Chondrocyte (in vitro differentiated cells): ENCODE data around the gene GET4. TPM values are rescaled to one million over a fixed set of nuclear protein-coding genes. Genes with fewer than 3 reads are reported as not detected.

Experiments
- DNase-seq: peaks from one replicate; pipeline ENCODE4 v3.0.0; 2021; ENCODE audit warnings: mixed read lengths, low spot score
- H3K27ac Mint-ChIP-seq: one replicate; pipeline ENCODE4 v1.8.0; 2021; ENCODE audit warnings: mild to moderate bottlenecking, moderate library complexity, mixed read lengths; ENCODE audit not compliant: unreplicated experiment
- H3K27me3 Mint-ChIP-seq: 2 replicates; pipeline ENCODE4 v1.8.0; 2021; ENCODE audit warnings: low read depth, mixed read lengths
- H3K36me3 Mint-ChIP-seq: 2 replicates; pipeline ENCODE4 v1.8.0; 2021; ENCODE audit warnings: low read depth, mixed read lengths
- H3K4me1 Mint-ChIP-seq: 2 replicates; pipeline ENCODE4 v1.8.0; 2021; ENCODE audit warnings: low read depth, mild to moderate bottlenecking, mixed read lengths
- H3K4me3 Mint-ChIP-seq: one replicate; pipeline ENCODE4 v1.8.0; 2021; ENCODE audit warnings: mild to moderate bottlenecking, moderate library complexity, mixed read lengths; ENCODE audit not compliant: unreplicated experiment
- H3K9me3 Mint-ChIP-seq: 2 replicates; pipeline ENCODE4 v1.8.0; 2021; ENCODE audit warnings: low read depth, mixed read lengths
- CTCF ChIP-seq: fragments of 200-600 bp; sonication (generic); IDR thresholded peaks from 2 replicates; pipeline ENCODE4 v1.5.0; 2021; ENCODE audit warnings: antibody characterized with exemption, mild to moderate bottlenecking, moderate library complexity
- total RNA-seq: library from RNA; stranded (reverse); gene quantifications from 3 replicates; pipeline ENCODE4 v1.2.1, GENCODE V29; 2021

Gene GET4
- total RNA-seq, 1 donor from 2014 or later = 28.0 TPM

- Mint-ChIP-seq H3K9me3 (no peaks in the 10 kb centered on the region), H3K4me1 (peaks cover 28% of the 10 kb centered on the region), H3K4me3 (no peak overlapping the region), H3K27me3 (no peaks in the 10 kb centered on the region), H3K27ac (no peak overlapping the region), H3K36me3 (no peaks in the 10 kb centered on the region)
- peak; percentile 93 for DNase-seq
- TF ChIP-seq CTCF = no peak
These were observed 49.2 kb downstream of the GET4 start for GRCh38 chr7:925601-926000.

DNA sequence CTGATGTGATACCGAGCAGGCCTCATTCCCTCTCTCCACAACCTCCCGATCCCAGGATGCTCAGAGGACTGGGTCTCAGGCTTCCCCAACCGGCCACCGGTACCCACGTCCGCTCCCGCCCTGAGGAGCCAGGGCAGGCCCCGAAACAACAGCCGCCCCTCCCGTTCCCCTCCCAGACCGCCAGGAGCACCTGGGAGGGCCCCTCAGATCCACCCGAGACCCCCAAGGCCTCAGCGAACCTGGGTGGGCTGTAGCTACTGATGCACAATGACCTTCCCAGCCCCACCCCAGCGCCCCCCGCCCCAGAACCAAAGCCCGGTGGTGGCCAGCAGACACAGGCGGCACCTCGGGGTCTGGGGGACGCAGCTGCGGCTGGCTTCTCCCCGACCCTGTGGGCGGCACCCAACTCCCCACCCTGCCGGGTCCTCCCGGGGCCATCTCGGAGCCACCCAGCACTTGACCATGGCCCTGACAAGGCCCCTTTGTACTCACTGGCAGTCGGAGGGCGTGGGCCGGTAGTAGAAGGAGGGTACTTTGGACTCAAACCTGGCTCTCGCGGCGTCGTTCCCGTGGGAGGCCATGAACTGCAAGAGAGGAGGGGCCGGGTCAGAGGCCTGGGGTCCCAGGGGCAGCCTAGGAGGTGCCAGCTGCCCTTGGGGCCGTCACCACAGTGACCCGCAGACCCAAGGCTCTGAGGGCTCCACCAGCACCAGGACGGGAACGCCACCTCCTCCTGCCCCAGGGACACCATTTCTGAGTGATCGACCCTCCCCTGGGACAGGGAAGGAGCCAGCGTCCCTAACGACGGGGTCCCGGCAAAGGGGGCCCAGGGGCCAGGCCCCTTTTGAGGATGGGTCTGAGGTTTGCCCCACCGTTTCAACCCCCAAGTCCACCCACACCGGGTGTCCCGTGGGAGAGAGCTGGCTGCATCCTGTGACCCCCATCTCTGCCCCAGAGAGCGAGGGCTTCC is 50.0 kb downstream of the GET4 start:
- H3K9me3 Mint-ChIP-seq = no peaks in the 10 kb centered on the region
- no peaks in the 10 kb centered on the region for H3K27me3 Mint-ChIP-seq
- peaks cover 28% of the 10 kb centered on the region for H3K4me1 Mint-ChIP-seq
- no peak overlapping the region for H3K27ac Mint-ChIP-seq
- peak; percentile 85 for DNase-seq
- no peak for TF ChIP-seq CTCF
- H3K36me3 Mint-ChIP-seq = no peaks in the 10 kb centered on the region
- no peak overlapping the region for H3K4me3 Mint-ChIP-seq

DNA sequence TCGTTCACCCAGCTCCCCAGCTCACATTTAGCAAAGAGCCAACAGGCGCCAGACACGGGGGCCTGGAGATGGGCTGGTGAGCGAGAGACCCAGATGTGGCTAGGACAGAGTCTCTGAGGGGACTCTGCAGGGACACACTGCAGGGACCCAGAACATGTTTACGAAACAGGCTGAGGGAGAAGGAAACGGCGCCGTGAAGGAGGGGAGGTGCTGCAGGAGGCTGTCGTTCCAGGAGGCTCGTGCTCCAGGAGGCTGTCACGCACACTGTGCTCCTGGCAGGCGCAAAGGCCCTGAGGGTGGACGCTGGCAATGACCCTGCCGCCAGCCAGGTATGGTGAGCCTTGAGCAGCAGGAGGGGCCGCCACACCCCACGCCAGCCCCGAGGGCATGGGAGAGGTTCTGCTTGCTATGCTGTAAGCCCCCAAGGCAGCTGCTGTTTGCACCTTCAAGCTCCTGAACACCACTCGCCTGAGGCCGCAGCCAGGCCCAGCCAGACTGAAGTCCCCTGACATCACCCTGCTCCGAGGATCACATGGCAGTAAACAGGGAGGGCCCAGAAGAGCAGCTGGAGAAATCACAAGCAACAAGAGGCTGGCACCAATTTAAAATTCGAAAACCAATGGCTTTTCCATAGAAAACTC is 50.8 kb downstream of the GET4 start:
- peaks cover 28% of the 10 kb centered on the region for H3K4me1 Mint-ChIP-seq
- no peak overlapping the region for H3K4me3 Mint-ChIP-seq
- no peaks in the 10 kb centered on the region for H3K36me3 Mint-ChIP-seq
- DNase-seq = peak; percentile 80
- H3K27me3 Mint-ChIP-seq = peaks cover under 1% of the 10 kb centered on the region
- H3K27ac Mint-ChIP-seq = no peak overlapping the region
- TF ChIP-seq CTCF = no peak
- no peaks in the 10 kb centered on the region for H3K9me3 Mint-ChIP-seq

DNA sequence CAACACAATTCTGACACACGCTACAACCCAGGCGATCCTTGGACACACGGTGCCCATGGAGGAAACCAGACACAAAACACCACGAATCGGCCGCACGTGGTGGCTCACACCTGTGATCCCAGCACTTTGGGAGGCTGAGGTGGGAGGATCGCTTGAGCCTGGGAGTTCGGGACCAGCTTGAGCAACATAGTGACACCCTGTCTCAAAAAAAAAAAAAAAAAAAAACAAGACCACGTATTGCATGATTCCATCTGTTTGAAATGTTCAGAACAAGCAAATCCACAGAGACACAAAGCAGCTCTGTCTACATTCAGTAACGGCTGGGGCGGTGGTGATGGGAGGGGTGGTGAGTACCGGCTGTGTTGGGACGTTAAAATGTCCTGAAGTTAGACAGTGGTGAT is 53.0 kb downstream of the GET4 start:
- peak; percentile 73 for DNase-seq
- no peak for TF ChIP-seq CTCF
- Mint-ChIP-seq H3K4me3 (no peak overlapping the region), H3K36me3 (no peaks in the 10 kb centered on the region), H3K9me3 (no peaks in the 10 kb centered on the region), H3K27me3 (peaks cover 1% of the 10 kb centered on the region), H3K4me1 (peaks cover 20% of the 10 kb centered on the region), H3K27ac (peak overlapping the region; percentile 89)

- peaks cover 1% of the 10 kb centered on the region for H3K27me3 Mint-ChIP-seq
These were observed 54.8 kb downstream of the GET4 start for GRCh38 chr7:930975-931758.

More at GRCh38 chr7:930975-931758, 54.8 kb downstream of the GET4 start:
- DNase-seq = peak; percentile 54
- H3K27ac Mint-ChIP-seq = no peak overlapping the region
- H3K4me1 Mint-ChIP-seq = peaks cover 13% of the 10 kb centered on the region
- no peaks in the 10 kb centered on the region for H3K9me3 Mint-ChIP-seq
- H3K4me3 Mint-ChIP-seq = no peak overlapping the region
- no peak for TF ChIP-seq CTCF
- no peaks in the 10 kb centered on the region for H3K36me3 Mint-ChIP-seq
